Liver (tissue), 9 donors: ENCODE data around the gene IL17REL. TPM values are rescaled to one million over a fixed set of nuclear protein-coding genes. Genes with fewer than 3 reads are reported as not detected.

Experiments used
- DNase-seq: peaks from one replicate; pipeline ENCODE4 v3.0.0-alpha.2; 2017; ENCODE audit warnings: low spot score
- H3K27ac ChIP-seq, 2 donors: one replicate each; pipeline ENCODE4 v1.7.0; 2013; ENCODE audit warnings: inconsistent platforms in 2 of 2, low read length in 2 of 2, control low read depth in 1 of 2, low read depth in 1 of 2, mild to moderate bottlenecking in 1 of 2
- H3K27me3 ChIP-seq, 4 donors: one replicate each; pipeline versions ENCODE4 v1.6.1 to v1.7.0; 2013; ENCODE audit warnings: low read length in 3 of 4, inconsistent platforms in 1 of 4, mild to moderate bottlenecking in 1 of 4, moderate library complexity in 1 of 4; ENCODE audit not compliant: control insufficient read depth in 4 of 4, insufficient read depth in 4 of 4
- H3K36me3 ChIP-seq, 4 donors: one replicate each; pipeline versions ENCODE4 v1.6.1 to v1.7.0; 2013; ENCODE audit warnings: low read length in 3 of 4, mild to moderate bottlenecking in 3 of 4, low read depth in 1 of 4, moderate library complexity in 1 of 4; ENCODE audit not compliant: control insufficient read depth in 4 of 4, insufficient read depth in 3 of 4
- H3K4me1 ChIP-seq, 4 donors: one replicate each; pipeline versions ENCODE4 v1.6.1 to v1.7.0; 2013; ENCODE audit warnings: low read length in 3 of 4, mild to moderate bottlenecking in 3 of 4, moderate library complexity in 1 of 4; ENCODE audit not compliant: control insufficient read depth in 4 of 4, insufficient read depth in 4 of 4
- H3K4me3 ChIP-seq, 3 donors: one replicate each; pipeline versions ENCODE4 v1.6.1 to v1.7.0; 2013; ENCODE audit warnings: low read length in 3 of 3, control low read depth in 1 of 3, low read depth in 1 of 3, mild to moderate bottlenecking in 1 of 3
- H3K9ac ChIP-seq, 2 donors: one replicate each; pipeline ENCODE4 v1.7.0; 2013; ENCODE audit warnings: low read length in 2 of 2, mild to moderate bottlenecking in 2 of 2, moderate library complexity in 2 of 2, control low read depth in 1 of 2, low read depth in 1 of 2
- H3K9me3 ChIP-seq, 4 donors: one replicate each; pipeline versions ENCODE4 v1.6.1 to v1.7.0; 2013; ENCODE audit warnings: low read length in 3 of 4; ENCODE audit not compliant: control insufficient read depth in 4 of 4
- EGR1 ChIP-seq, 2 donors: IDR thresholded peaks; 2 replicates each; pipeline ENCODE4 v1.6.1; 2016 to 2018; ENCODE audit warnings: antibody characterized with exemption in 2 of 2, low read depth in 2 of 2
- FOXA2 ChIP-seq: IDR thresholded peaks from 2 replicates; pipeline ENCODE4 v1.6.1; 2016; ENCODE audit warnings: antibody characterized with exemption
- GABPA ChIP-seq, 2 donors: IDR thresholded peaks in 1 of 2; conservative IDR thresholded peaks in 1 of 2; 2 replicates each; pipeline ENCODE4 v1.6.1; 2016; ENCODE audit warnings: antibody characterized with exemption in 2 of 2, mild to moderate bottlenecking in 1 of 2, moderate library complexity in 1 of 2
- HNF4A ChIP-seq, 2 donors: conservative IDR thresholded peaks; 2 replicates each; pipeline ENCODE4 v1.6.1; 2016; ENCODE audit warnings: antibody characterized with exemption in 2 of 2, mild to moderate bottlenecking in 2 of 2
- HNF4G ChIP-seq: IDR thresholded peaks from 2 replicates; pipeline ENCODE4 v1.6.1; 2016; ENCODE audit warnings: antibody characterized with exemption
- JUND ChIP-seq, 2 donors: IDR thresholded peaks; 2 replicates each; pipeline ENCODE4 v1.6.1; 2016; ENCODE audit warnings: antibody characterized with exemption in 2 of 2
- NR2F2 ChIP-seq: IDR thresholded peaks from 2 replicates; pipeline ENCODE4 v1.6.1; 2016; ENCODE audit warnings: antibody characterized with exemption
- RAD21 ChIP-seq, 2 donors: IDR thresholded peaks; 2 replicates each; pipeline ENCODE4 v1.6.1; 2016; ENCODE audit warnings: antibody characterized with exemption in 2 of 2, mild to moderate bottlenecking in 2 of 2
- RXRA ChIP-seq, 2 donors: IDR thresholded peaks; 2 replicates each; pipeline ENCODE4 v1.6.1; 2017 to 2018; ENCODE audit warnings: antibody characterized with exemption in 2 of 2, mild to moderate bottlenecking in 1 of 2
- SP1 ChIP-seq: IDR thresholded peaks from 2 replicates; pipeline ENCODE4 v1.6.1; 2018; ENCODE audit warnings: antibody characterized with exemption, mild to moderate bottlenecking
- TAF1 ChIP-seq: conservative IDR thresholded peaks from 2 replicates; pipeline ENCODE4 v1.6.1; 2016; ENCODE audit warnings: antibody characterized with exemption, mild to moderate bottlenecking
- YY1 ChIP-seq: IDR thresholded peaks from 2 replicates; pipeline ENCODE4 v1.6.1; 2016; ENCODE audit warnings: antibody characterized with exemption, mild to moderate bottlenecking
- WGBS: extraction: QIAGEN DNeasy Blood & Tissue Kit; methylation state at CpG from one replicate; pipeline ENCODE4 v1.1.7; 2013; 5-methylcytosine and 5-hydroxymethylcytosine counted together
- polyA plus RNA-seq, 2 donors: library from polyadenylated mRNA; stranded (reverse) in 1 of 2; unstranded in 1 of 2; fragments of 200-250 nt in 1 of 2; fragments of >200 nt in 1 of 2; fragmentation: Nextera tagmentation in 1 of 2; extraction: Ambion mirVana in 1 of 2; gene quantifications; one replicate each; pipeline versions ENCODE4 v1.2.1 to v1.2.3, GENCODE V29; 2013 to 2015
- total RNA-seq, 2 donors: library from RNA; depleted of rRNA; stranded (reverse); fragments of >200 nt; gene quantifications; one replicate each; pipeline ENCODE4 v1.2.3, GENCODE V29; 2014
- TF ChIP-seq, protein P1 (sequence below): IDR thresholded peaks from 2 replicates; pipeline ENCODE4 v1.6.1; 2016; ENCODE audit warnings: antibody characterized with exemption, mild to moderate bottlenecking
- TF ChIP-seq, protein P2 (sequence below): fragments of 150-350 bp; IDR thresholded peaks from 2 replicates; pipeline ENCODE4 v1.5.1; 2017; ENCODE audit warnings: improper control_type of control experiment, low read depth, low read length; ENCODE audit not compliant: missing input control
- TF ChIP-seq, protein P3 (sequence below): IDR thresholded peaks from 2 replicates; pipeline ENCODE4 v1.6.1; 2016; ENCODE audit warnings: antibody characterized with exemption
- TF ChIP-seq, protein P4 (sequence below): IDR thresholded peaks from 2 replicates; pipeline ENCODE4 v1.6.1; 2016; ENCODE audit warnings: antibody characterized with exemption
- donor health status: healthy.
- donor health status: healthy.
- donor health status: healthy.
- donor health status: healthy.
- donor health status: healthy.

The IL17REL gene
- total and polyA plus RNA-seq, 4 donors = under 0.01 TPM; not detected in 3

DNA sequence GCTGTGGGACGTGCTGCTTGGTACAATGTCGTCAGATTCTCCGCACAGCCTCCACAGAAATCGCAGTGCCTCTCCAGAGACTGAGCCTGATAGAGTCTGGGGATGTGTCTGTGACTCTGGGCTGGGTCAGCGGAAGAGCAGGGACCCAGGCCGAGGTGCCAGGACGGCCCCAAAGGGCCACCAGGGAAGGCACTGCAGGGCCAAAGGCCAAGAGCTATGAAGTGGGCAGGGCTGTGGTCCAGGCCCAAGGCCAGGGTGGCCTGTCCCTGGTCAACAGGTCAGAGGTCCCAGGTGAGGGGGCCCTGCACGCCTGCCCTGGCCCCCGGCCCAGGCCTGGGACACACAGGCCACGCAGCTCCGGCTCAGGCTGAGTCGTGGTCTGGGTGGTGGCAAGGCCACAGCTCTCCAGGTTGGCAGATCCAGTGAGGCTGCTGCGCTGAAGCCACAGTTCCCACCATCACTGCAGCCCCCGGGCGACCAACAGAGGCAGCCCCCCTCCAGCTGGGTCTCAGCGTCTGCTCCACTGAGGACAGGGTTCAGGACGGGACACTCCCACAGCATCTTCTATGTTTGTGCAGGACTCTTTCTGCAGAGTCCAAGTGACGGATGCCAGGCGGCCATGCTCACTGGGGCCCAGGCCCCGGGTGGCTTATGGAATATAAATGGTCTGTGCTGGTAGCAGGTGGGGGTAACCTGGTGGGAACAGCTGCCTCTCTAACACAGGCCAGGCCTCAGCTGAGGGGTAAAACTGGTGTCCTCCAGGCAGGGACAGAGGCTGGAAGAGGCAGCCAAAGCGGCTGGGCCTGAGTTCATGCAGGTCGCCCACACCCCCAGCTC, 56.8 kb downstream of the IL17REL start:
- Histone ChIP-seq H3K27ac (peak overlapping the region; percentile 49 to 67), H3K36me3 (no peaks in the 10 kb centered on the region), H3K27me3 (no peaks in the 10 kb centered on the region), H3K4me1 (peaks cover 37 to 58% (median 49%) of the 10 kb centered on the region in 4 donors), H3K9me3 (no peaks in the 10 kb centered on the region), H3K4me3 (no peak overlapping the region), H3K9ac (peak overlapping the region in 1 of 2 donors; percentile 16)
- WGBS = 55% methylated on average over 22 of the region's 22 CpGs
- TF ChIP-seq, protein P1, sequence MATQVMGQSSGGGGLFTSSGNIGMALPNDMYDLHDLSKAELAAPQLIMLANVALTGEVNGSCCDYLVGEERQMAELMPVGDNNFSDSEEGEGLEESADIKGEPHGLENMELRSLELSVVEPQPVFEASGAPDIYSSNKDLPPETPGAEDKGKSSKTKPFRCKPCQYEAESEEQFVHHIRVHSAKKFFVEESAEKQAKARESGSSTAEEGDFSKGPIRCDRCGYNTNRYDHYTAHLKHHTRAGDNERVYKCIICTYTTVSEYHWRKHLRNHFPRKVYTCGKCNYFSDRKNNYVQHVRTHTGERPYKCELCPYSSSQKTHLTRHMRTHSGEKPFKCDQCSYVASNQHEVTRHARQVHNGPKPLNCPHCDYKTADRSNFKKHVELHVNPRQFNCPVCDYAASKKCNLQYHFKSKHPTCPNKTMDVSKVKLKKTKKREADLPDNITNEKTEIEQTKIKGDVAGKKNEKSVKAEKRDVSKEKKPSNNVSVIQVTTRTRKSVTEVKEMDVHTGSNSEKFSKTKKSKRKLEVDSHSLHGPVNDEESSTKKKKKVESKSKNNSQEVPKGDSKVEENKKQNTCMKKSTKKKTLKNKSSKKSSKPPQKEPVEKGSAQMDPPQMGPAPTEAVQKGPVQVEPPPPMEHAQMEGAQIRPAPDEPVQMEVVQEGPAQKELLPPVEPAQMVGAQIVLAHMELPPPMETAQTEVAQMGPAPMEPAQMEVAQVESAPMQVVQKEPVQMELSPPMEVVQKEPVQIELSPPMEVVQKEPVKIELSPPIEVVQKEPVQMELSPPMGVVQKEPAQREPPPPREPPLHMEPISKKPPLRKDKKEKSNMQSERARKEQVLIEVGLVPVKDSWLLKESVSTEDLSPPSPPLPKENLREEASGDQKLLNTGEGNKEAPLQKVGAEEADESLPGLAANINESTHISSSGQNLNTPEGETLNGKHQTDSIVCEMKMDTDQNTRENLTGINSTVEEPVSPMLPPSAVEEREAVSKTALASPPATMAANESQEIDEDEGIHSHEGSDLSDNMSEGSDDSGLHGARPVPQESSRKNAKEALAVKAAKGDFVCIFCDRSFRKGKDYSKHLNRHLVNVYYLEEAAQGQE = peak; percentile 11
- peak; percentile 61 for TF ChIP-seq NR2F2
- TF ChIP-seq RXRA (IDR thresholded peaks at IDR 0.05) = peak; percentile 67 to 85
- TF ChIP-seq HNF4G = no peak
- TF ChIP-seq EGR1 (IDR thresholded peaks at IDR 0.05; ENCODE audit: low read depth in 2 of 2) = no peak
- peak; percentile 49 for TF ChIP-seq SP1
- TF ChIP-seq YY1 = no peak
- TF ChIP-seq, protein P2, sequence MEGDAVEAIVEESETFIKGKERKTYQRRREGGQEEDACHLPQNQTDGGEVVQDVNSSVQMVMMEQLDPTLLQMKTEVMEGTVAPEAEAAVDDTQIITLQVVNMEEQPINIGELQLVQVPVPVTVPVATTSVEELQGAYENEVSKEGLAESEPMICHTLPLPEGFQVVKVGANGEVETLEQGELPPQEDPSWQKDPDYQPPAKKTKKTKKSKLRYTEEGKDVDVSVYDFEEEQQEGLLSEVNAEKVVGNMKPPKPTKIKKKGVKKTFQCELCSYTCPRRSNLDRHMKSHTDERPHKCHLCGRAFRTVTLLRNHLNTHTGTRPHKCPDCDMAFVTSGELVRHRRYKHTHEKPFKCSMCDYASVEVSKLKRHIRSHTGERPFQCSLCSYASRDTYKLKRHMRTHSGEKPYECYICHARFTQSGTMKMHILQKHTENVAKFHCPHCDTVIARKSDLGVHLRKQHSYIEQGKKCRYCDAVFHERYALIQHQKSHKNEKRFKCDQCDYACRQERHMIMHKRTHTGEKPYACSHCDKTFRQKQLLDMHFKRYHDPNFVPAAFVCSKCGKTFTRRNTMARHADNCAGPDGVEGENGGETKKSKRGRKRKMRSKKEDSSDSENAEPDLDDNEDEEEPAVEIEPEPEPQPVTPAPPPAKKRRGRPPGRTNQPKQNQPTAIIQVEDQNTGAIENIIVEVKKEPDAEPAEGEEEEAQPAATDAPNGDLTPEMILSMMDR = no peak
- TF ChIP-seq HNF4A (conservative IDR thresholded peaks at IDR 0.05) = peak; percentile 84 to 89
- peak; percentile 5 for TF ChIP-seq FOXA2
- TF ChIP-seq, protein P3, sequence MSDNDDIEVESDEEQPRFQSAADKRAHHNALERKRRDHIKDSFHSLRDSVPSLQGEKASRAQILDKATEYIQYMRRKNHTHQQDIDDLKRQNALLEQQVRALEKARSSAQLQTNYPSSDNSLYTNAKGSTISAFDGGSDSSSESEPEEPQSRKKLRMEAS = peak; percentile 55
- no peak for DNase-seq

DNA sequence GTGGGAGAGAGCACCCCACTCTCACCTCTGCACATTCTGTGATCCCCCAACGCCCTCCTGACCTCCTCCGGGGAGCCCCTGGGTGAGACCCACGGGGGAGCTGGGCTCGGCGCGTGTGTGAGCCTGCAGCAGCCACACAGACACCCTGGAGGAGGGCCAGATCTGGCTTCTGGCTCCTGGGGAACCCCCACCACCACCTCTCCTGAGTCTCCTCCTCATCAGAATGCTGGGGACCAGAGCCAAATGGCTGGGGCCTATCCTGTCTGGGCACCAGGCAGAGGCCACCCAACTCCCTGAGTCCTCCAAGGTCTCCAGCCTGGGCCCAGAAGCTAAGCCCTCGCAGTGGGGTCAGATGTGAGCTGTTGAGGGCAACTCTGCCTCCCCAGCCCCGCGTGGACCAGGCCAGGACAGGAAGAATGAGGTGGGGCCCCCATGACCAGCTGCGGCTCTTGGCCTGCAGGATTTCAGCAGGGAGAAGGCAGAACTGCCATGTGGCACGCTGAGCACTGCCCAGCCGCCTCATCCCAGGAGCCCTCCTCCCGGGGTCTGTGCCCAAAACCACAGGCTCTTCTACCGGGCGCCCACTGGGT, 57.5 kb downstream of the IL17REL start:
- 68% methylated on average over 15 of the region's 15 CpGs for WGBS
- peaks cover 37 to 58% (median 50%) of the 10 kb centered on the region in 4 donors for H3K4me1 ChIP-seq
- no peak for TF ChIP-seq RAD21 (IDR thresholded peaks at IDR 0.05)
- TF ChIP-seq JUND (IDR thresholded peaks at IDR 0.05) = no peak
- TF ChIP-seq FOXA2 = no peak
- TF ChIP-seq YY1 = no peak
- TF ChIP-seq SP1 = no peak
- TF ChIP-seq TAF1 = no peak
- no peak for TF ChIP-seq GABPA (IDR thresholded peaks at IDR 0.05 in 1 of 2, conservative IDR thresholded peaks at IDR 0.05 in 1 of 2)
- TF ChIP-seq, protein P2 = no peak
- no peak for TF ChIP-seq HNF4G
- TF ChIP-seq, protein P4, sequence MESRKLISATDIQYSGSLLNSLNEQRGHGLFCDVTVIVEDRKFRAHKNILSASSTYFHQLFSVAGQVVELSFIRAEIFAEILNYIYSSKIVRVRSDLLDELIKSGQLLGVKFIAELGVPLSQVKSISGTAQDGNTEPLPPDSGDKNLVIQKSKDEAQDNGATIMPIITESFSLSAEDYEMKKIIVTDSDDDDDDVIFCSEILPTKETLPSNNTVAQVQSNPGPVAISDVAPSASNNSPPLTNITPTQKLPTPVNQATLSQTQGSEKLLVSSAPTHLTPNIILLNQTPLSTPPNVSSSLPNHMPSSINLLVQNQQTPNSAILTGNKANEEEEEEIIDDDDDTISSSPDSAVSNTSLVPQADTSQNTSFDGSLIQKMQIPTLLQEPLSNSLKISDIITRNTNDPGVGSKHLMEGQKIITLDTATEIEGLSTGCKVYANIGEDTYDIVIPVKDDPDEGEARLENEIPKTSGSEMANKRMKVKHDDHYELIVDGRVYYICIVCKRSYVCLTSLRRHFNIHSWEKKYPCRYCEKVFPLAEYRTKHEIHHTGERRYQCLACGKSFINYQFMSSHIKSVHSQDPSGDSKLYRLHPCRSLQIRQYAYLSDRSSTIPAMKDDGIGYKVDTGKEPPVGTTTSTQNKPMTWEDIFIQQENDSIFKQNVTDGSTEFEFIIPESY = no peak
- TF ChIP-seq, protein P3 = no peak

More for the DNA sequence above, 57.5 kb downstream of the IL17REL start:
- H3K9me3 ChIP-seq = no peaks in the 10 kb centered on the region
- H3K27ac ChIP-seq = peak overlapping the region; percentile 49 to 67
- H3K27me3 ChIP-seq = no peaks in the 10 kb centered on the region
- no peaks in the 10 kb centered on the region for H3K36me3 ChIP-seq
- H3K4me3 ChIP-seq = no peak overlapping the region
- DNase-seq = no peak
- H3K9ac ChIP-seq = no peak overlapping the region
